SK-N-SH treated with all-trans-retinoic acid at 6 μM for 48 hours (cell line): Measurements from ENCODE around the gene AMFR.

Source experiments
- ATAC-seq: fragments of 200-7000 bp; cut with Tn5 transposase; 3 replicates; pipeline ENCODE4 v1.9.1; 2020; ENCODE audit warnings: mild to moderate bottlenecking, moderate library complexity
- BACH2 ChIP-seq: fragments of 250-450 bp; sonication (Bioruptor Pico); IDR thresholded peaks from 2 replicates; pipeline ENCODE4 v1.9.0; 2021; ENCODE audit warnings: mild to moderate bottlenecking, borderline replicate concordance
- CREB5 ChIP-seq: fragments of 250-450 bp; sonication (Bioruptor Pico); IDR thresholded peaks from 2 replicates; pipeline ENCODE4 v1.5.1; 2020; ENCODE audit warnings: low read depth, mild to moderate bottlenecking, moderate library complexity
- CSDC2 ChIP-seq: fragments of 250-450 bp; sonication (Bioruptor Pico); IDR thresholded peaks from 2 replicates; pipeline ENCODE4 v1.5.0; 2020; ENCODE audit warnings: mild to moderate bottlenecking, moderate library complexity
- CSRNP3 ChIP-seq: fragments of 250-450 bp; sonication (Bioruptor Pico); IDR thresholded peaks from 2 replicates; pipeline ENCODE4 v1.5.1; 2021; ENCODE audit warnings: mild to moderate bottlenecking, moderate library complexity
- ESRRG ChIP-seq: fragments of 250-450 bp; sonication (Bioruptor Pico); IDR thresholded peaks from 2 replicates; pipeline ENCODE4 v1.6.1; 2021; ENCODE audit warnings: mild to moderate bottlenecking
- GLIS3 ChIP-seq: fragments of 250-450 bp; sonication (Bioruptor Pico); IDR thresholded peaks from 2 replicates; pipeline ENCODE4 v1.5.0; 2020; ENCODE audit warnings: mild to moderate bottlenecking, moderate library complexity
- ISL1 ChIP-seq: fragments of 250-450 bp; sonication (Bioruptor Pico); IDR thresholded peaks from 2 replicates; pipeline ENCODE4 v2.1.2; 2022; ENCODE audit warnings: mild to moderate bottlenecking, moderate library complexity
- OSR1 ChIP-seq: fragments of 250-450 bp; sonication (Bioruptor Pico); IDR thresholded peaks from 2 replicates; pipeline ENCODE4 v1.8.0; 2022; ENCODE audit warnings: moderate library complexity, mild to moderate bottlenecking, inconsistent platforms
- PATZ1 ChIP-seq: fragments of 250-450 bp; sonication (Bioruptor Pico); IDR thresholded peaks from 2 replicates; pipeline ENCODE4 v1.8.0; 2020; ENCODE audit warnings: mild to moderate bottlenecking, moderate library complexity, borderline replicate concordance
- SNAI2 ChIP-seq: fragments of 250-450 bp; sonication (Bioruptor Pico); IDR thresholded peaks from 2 replicates; pipeline ENCODE4 v1.5.0; 2020; ENCODE audit warnings: mild to moderate bottlenecking, moderate library complexity
- TCF4 ChIP-seq: fragments of 250-450 bp; sonication (Bioruptor Pico); IDR thresholded peaks from 2 replicates; pipeline ENCODE4 v1.8.0; 2021; ENCODE audit warnings: mild to moderate bottlenecking, moderate library complexity, borderline replicate concordance
- TOX ChIP-seq: fragments of 250-450 bp; sonication (Bioruptor Pico); IDR thresholded peaks from 2 replicates; pipeline ENCODE4 v1.8.0; 2021; ENCODE audit warnings: mild to moderate bottlenecking, moderate library complexity, borderline replicate concordance
- TSHZ2 ChIP-seq: fragments of 250-450 bp; sonication (Bioruptor Pico); IDR thresholded peaks from 2 replicates; pipeline ENCODE4 v1.5.0; 2020; ENCODE audit warnings: mild to moderate bottlenecking, moderate library complexity
- ZC3H10 ChIP-seq: fragments of 250-450 bp; sonication (Bioruptor Pico); IDR thresholded peaks from 2 replicates; pipeline ENCODE4 v1.5.1; 2021; ENCODE audit warnings: mild to moderate bottlenecking, moderate library complexity
- ZFP3 ChIP-seq: fragments of 250-450 bp; sonication (Bioruptor Pico); IDR thresholded peaks from 2 replicates; pipeline ENCODE4 v1.5.0; 2020; ENCODE audit warnings: mild to moderate bottlenecking, moderate library complexity
- ZFP30 ChIP-seq: fragments of 450-650 bp; formaldehyde crosslinking; IDR thresholded peaks from 2 replicates; pipeline ENCODE4 v1.5.0; 2022; ENCODE audit warnings: mild to moderate bottlenecking, moderate library complexity
- ZNF565 ChIP-seq: fragments of 450-650 bp; formaldehyde crosslinking; conservative IDR thresholded peaks from 2 replicates; pipeline ENCODE4 v1.5.0; 2020; ENCODE audit warnings: low read depth, mild to moderate bottlenecking, moderate library complexity
- ZNF70 ChIP-seq: fragments of 450-650 bp; formaldehyde crosslinking; IDR thresholded peaks from 2 replicates; pipeline ENCODE4 v1.5.0; 2020; ENCODE audit warnings: mild to moderate bottlenecking, moderate library complexity

AMFR gene

GRCh38 chr16:56423584-56424403 is 1.6 kb downstream of the AMFR start (continued):
- TF ChIP-seq ZFP30 (CRISPR knock-in tag) (no peak), ESRRG (CRISPR knock-in tag) (no peak), ZNF565 (CRISPR knock-in tag) (no peak), OSR1 (CRISPR knock-in tag) (no peak), ZFP3 (CRISPR knock-in tag) (no peak), TOX (CRISPR knock-in tag) (no peak)

GRCh38 chr16:56422896-56423441 is 2.4 kb downstream of the AMFR start:
- TF ChIP-seq CREB5 (no peak), TSHZ2 (CRISPR knock-in tag) (no peak), PATZ1 (CRISPR knock-in tag) (no peak), ZC3H10 (CRISPR knock-in tag) (no peak), ZFP3 (CRISPR knock-in tag) (no peak), ISL1 (CRISPR knock-in tag) (no peak), ESRRG (CRISPR knock-in tag) (no peak), GLIS3 (no peak), CSDC2 (CRISPR knock-in tag) (no peak), TCF4 (CRISPR knock-in tag) (no peak), ZNF70 (CRISPR knock-in tag) (no peak)

GRCh38 chr16:56421976-56422669 is 3.2 kb downstream of the AMFR start:
- TF ChIP-seq BACH2, result no peak
- TF ChIP-seq GLIS3, result no peak
- no peak for TF ChIP-seq ZC3H10 (CRISPR knock-in tag)
- TF ChIP-seq ISL1 (CRISPR knock-in tag), result no peak
- TF ChIP-seq SNAI2 (CRISPR knock-in tag), result no peak
- TF ChIP-seq CREB5, result no peak
- no peak for TF ChIP-seq TOX (CRISPR knock-in tag)
- no peak for TF ChIP-seq OSR1 (CRISPR knock-in tag)
- TF ChIP-seq CSDC2 (CRISPR knock-in tag), result no peak
- ATAC-seq, result no peak

More at GRCh38 chr16:56422896-56423441, 2.4 kb downstream of the AMFR start:
- no peak for ATAC-seq

- no peak for ATAC-seq
- TF ChIP-seq ZNF565 (CRISPR knock-in tag), result no peak
- TF ChIP-seq ZNF70 (CRISPR knock-in tag), result no peak
- no peak for TF ChIP-seq CSDC2 (CRISPR knock-in tag)
- TF ChIP-seq TCF4 (CRISPR knock-in tag), result no peak
- TF ChIP-seq TOX (CRISPR knock-in tag), result no peak
- TF ChIP-seq PATZ1 (CRISPR knock-in tag), result no peak
- TF ChIP-seq SNAI2 (CRISPR knock-in tag), result no peak
- no peak for TF ChIP-seq CSRNP3 (CRISPR knock-in tag)
- TF ChIP-seq ISL1 (CRISPR knock-in tag), result no peak
- TF ChIP-seq ZFP3 (CRISPR knock-in tag), result no peak
Measured at GRCh38 chr16:56421313-56421712, 4.0 kb downstream of the AMFR start.
